BLaER1 treated with 17β-estradiol and CSF1 and Interleukin-3, amounts not matched to agents 10 nM and 100 nM (cell line): ENCODE results near the gene STRBP.
A peak's percentile ranks its signal among the peaks of the same experiment; 100 is the strongest.

Experiments
- H3K27ac ChIP-seq, 11 experiments: shearing (Covaris generic); formaldehyde crosslinking; 2 replicates each; pipeline ENCODE4 v1.8.1; 2022
- H3K27me3 ChIP-seq, 11 experiments: shearing (Covaris generic); formaldehyde crosslinking; 2 replicates each; pipeline ENCODE4 v1.8.1; 2022
- H3K36me3 ChIP-seq, 11 experiments: shearing (Covaris generic); formaldehyde crosslinking; 2 replicates each; pipeline ENCODE4 v1.8.1; 2022
- H3K4me1 ChIP-seq, 10 experiments: shearing (Covaris generic); formaldehyde crosslinking; 2 replicates each; pipeline ENCODE4 v1.8.1; 2022
- H3K4me2 ChIP-seq, 11 experiments: shearing (Covaris generic); formaldehyde crosslinking; 2 replicates each; pipeline ENCODE4 v1.8.1; 2022
- H3K4me3 ChIP-seq, 10 experiments: shearing (Covaris generic); formaldehyde crosslinking; 2 replicates each; pipeline ENCODE4 v1.8.1; 2022
- H3K9ac ChIP-seq, 11 experiments: shearing (Covaris generic); formaldehyde crosslinking; 2 replicates each; pipeline ENCODE4 v1.8.1; 2022
- H3K9me3 ChIP-seq, 11 experiments: shearing (Covaris generic); formaldehyde crosslinking; replicated peaks in 1 of 11; 2 replicates each; pipeline ENCODE4 v1.8.1; 2022
- H4K20me1 ChIP-seq, 11 experiments: shearing (Covaris generic); formaldehyde crosslinking; 2 replicates each; pipeline ENCODE4 v1.8.1; 2022
- Cebpa-rat ChIP-seq, 11 experiments: shearing (Covaris generic); IDR thresholded peaks; 2 replicates each; pipeline ENCODE4 v1.8.1; 2022

Gene STRBP

GRCh38 chr9:123096987-123097386 is 171.4 kb downstream of the STRBP start:
- Histone ChIP-seq H3K4me3 (no peak overlapping the region), H3K36me3 (peaks cover 76 to 100% (median 91%) of the 10 kb centered on the region in 11 experiments), H3K27me3 (no peaks in the 10 kb centered on the region), H3K9ac (no peak overlapping the region), H3K9me3 (no peaks in the 10 kb centered on the region), H3K4me2 (no peak overlapping the region), H3K4me1 (peaks cover 0 to 18% (median 5%) of the 10 kb centered on the region in 10 experiments; a peak in 8 of 20 replicates), H4K20me1 (peaks cover 0 to 11% (median 0%) of the 10 kb centered on the region in 11 experiments; a peak in 4 of 22 replicates), H3K27ac (no peak overlapping the region)
- TF ChIP-seq Cebpa-rat (IDR thresholded peaks at IDR 0.05) = no peak

DNA sequence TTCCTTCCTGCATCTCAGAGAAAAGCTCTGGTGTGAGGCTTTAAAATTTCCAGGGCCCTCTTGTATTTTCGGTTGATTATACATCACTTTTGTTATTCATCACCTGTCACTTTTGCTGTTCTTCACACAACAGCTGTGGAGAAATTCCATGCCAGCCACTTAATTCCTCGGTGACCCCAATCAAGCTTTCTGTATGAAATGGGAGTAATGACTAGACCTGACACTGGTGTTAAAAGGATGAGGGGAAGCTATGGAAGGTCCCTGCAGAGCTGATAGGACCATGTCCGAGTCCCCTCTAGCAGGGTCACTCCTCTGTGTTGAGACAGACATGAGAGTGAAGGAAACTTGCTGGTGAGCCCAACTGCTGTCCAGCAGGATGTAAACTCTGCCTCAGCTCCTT is 175.2 kb downstream of the STRBP start:
- Histone ChIP-seq H3K9me3 (no peaks in the 10 kb centered on the region), H3K4me2 (no peak overlapping the region), H4K20me1 (peaks cover 0 to 14% (median 0%) of the 10 kb centered on the region in 11 experiments; a peak in 4 of 22 replicates), H3K27ac (no peak overlapping the region), H3K36me3 (peaks cover 84 to 100% (median 92%) of the 10 kb centered on the region in 11 experiments), H3K4me1 (peaks cover 0 to 17% (median 5%) of the 10 kb centered on the region in 10 experiments; a peak in 8 of 20 replicates), H3K27me3 (no peaks in the 10 kb centered on the region), H3K9ac (no peak overlapping the region), H3K4me3 (no peak overlapping the region)
- no peak for TF ChIP-seq Cebpa-rat (IDR thresholded peaks at IDR 0.05)

GRCh38 chr9:123091459-123091858 is 176.9 kb downstream of the STRBP start:
- peaks cover 0 to 15% (median 5%) of the 10 kb centered on the region in 10 experiments; a peak in 8 of 20 replicates for H3K4me1 ChIP-seq
- TF ChIP-seq Cebpa-rat (IDR thresholded peaks at IDR 0.05) = no peak
- peaks cover 0 to 14% (median 0%) of the 10 kb centered on the region in 11 experiments; a peak in 4 of 22 replicates for H4K20me1 ChIP-seq
- H3K9me3 ChIP-seq = no peaks in the 10 kb centered on the region
- H3K36me3 ChIP-seq = peaks cover 70 to 98% (median 89%) of the 10 kb centered on the region in 11 experiments
- H3K27me3 ChIP-seq = no peaks in the 10 kb centered on the region
- H3K27ac ChIP-seq = no peak overlapping the region
- H3K4me3 ChIP-seq = no peak overlapping the region
- no peak overlapping the region for H3K9ac ChIP-seq
- no peak overlapping the region for H3K4me2 ChIP-seq

DNA sequence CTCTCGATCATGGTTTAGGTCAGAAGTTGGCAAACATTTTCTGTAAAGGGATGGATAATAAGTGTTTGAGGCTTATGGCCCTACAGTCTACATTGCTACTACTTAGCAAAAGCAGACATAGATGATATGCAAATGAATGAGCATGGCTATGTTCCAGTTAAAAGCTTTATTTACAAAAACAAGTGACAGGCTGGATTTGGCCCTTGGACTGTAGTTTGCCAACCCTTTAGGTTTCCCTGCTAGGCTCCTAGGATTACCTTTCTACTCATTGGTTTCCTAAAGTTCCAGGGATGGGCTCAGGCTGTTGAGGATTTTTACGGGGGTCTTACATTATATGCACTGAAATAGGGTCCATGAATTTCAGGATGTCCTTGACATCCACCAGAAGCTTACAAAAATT is 177.4 kb downstream of the STRBP start:
- H4K20me1 ChIP-seq = peaks cover 0 to 14% (median 0%) of the 10 kb centered on the region in 11 experiments; a peak in 4 of 22 replicates
- no peaks in the 10 kb centered on the region for H3K27me3 ChIP-seq
- H3K27ac ChIP-seq = no peak overlapping the region
- H3K4me3 ChIP-seq = no peak overlapping the region
- no peak overlapping the region for H3K9ac ChIP-seq
- H3K4me1 ChIP-seq = peaks cover 2 to 15% (median 7%) of the 10 kb centered on the region in 10 experiments; a peak in 14 of 20 replicates
- no peaks in the 10 kb centered on the region for H3K9me3 ChIP-seq
- TF ChIP-seq Cebpa-rat (IDR thresholded peaks at IDR 0.05) = no peak
- no peak overlapping the region for H3K4me2 ChIP-seq
- H3K36me3 ChIP-seq = peaks cover 65 to 93% (median 89%) of the 10 kb centered on the region in 11 experiments

- Histone ChIP-seq H3K27ac (no peak overlapping the region), H3K36me3 (peaks cover 64 to 90% (median 87%) of the 10 kb centered on the region in 11 experiments)
These were observed 178.0 kb downstream of the STRBP start for GRCh38 chr9:123090198-123090896.

GRCh38 chr9:123089790-123090189 is 178.6 kb downstream of the STRBP start:
- TF ChIP-seq Cebpa-rat (IDR thresholded peaks at IDR 0.05) = no peak
- Histone ChIP-seq H3K27me3 (no peaks in the 10 kb centered on the region), H3K4me1 (peaks cover 4 to 15% (median 12%) of the 10 kb centered on the region in 10 experiments; a peak in 19 of 20 replicates), H3K4me2 (no peak overlapping the region), H3K27ac (no peak overlapping the region), H3K4me3 (no peak overlapping the region), H4K20me1 (peaks cover 0 to 6% (median 0%) of the 10 kb centered on the region in 11 experiments; a peak in 3 of 22 replicates), H3K9ac (no peak overlapping the region), H3K9me3 (no peaks in the 10 kb centered on the region), H3K36me3 (peaks cover 60 to 95% (median 83%) of the 10 kb centered on the region in 11 experiments)

More at GRCh38 chr9:123090198-123090896, 178.0 kb downstream of the STRBP start:
- no peaks in the 10 kb centered on the region for H3K9me3 ChIP-seq
- no peak for TF ChIP-seq Cebpa-rat (IDR thresholded peaks at IDR 0.05)
- peaks cover 5 to 13% (median 11%) of the 10 kb centered on the region in 10 experiments; a peak in 19 of 20 replicates for H3K4me1 ChIP-seq
- H3K9ac ChIP-seq = no peak overlapping the region
- peaks cover 0 to 11% (median 0%) of the 10 kb centered on the region in 11 experiments; a peak in 4 of 22 replicates for H4K20me1 ChIP-seq
- no peak overlapping the region for H3K4me3 ChIP-seq
- no peaks in the 10 kb centered on the region for H3K27me3 ChIP-seq
- no peak overlapping the region for H3K4me2 ChIP-seq

DNA sequence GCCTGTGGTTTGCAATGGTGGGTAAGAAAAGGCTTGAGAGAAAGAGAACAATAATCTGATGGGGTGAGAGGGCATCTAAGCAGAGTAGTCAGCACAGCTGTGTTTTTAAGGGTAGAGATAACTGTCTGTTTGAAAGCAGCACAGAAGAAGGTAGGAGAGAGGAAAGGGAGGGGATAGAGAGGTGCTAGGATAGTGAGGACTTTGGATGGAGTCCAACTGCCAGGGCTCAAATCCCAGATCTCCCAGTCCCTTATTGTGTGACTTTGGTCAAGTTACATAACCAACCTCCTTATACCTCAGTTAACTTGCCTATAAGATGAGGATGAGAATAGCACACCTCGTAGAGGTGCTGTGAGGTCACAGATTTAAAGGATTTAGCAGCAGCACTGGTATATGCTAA is 179.3 kb downstream of the STRBP start:
- Histone ChIP-seq H3K36me3 (peaks cover 53 to 98% (median 84%) of the 10 kb centered on the region in 11 experiments), H3K4me1 (peaks cover 0 to 23% (median 20%) of the 10 kb centered on the region in 10 experiments; a peak in 14 of 20 replicates), H4K20me1 (0 out of 22 replicates have a peak, but pooled peaks cover 0 to 3% (median 0%) of the 10 kb centered on the region in 11 experiments), H3K9ac (no peak overlapping the region), H3K27ac (no peak overlapping the region), H3K4me3 (no peak overlapping the region), H3K27me3 (no peaks in the 10 kb centered on the region), H3K4me2 (no peak overlapping the region), H3K9me3 (no peaks in the 10 kb centered on the region)
- no peak for TF ChIP-seq Cebpa-rat (IDR thresholded peaks at IDR 0.05)

GRCh38 chr9:123087359-123087888 is 181.0 kb downstream of the STRBP start:
- Histone ChIP-seq H3K36me3 (peaks cover 47 to 98% (median 82%) of the 10 kb centered on the region in 11 experiments), H3K4me3 (no peak overlapping the region), H3K27me3 (no peaks in the 10 kb centered on the region), H4K20me1 (0 out of 22 replicates have a peak, but pooled peaks cover 0 to 3% (median 0%) of the 10 kb centered on the region in 11 experiments), H3K27ac (no peak overlapping the region), H3K9me3 (no peaks in the 10 kb centered on the region), H3K4me1 (peaks cover 0 to 25% (median 23%) of the 10 kb centered on the region in 10 experiments; a peak in 14 of 20 replicates), H3K4me2 (no peak overlapping the region), H3K9ac (no peak overlapping the region)
- TF ChIP-seq Cebpa-rat (IDR thresholded peaks at IDR 0.05) = no peak

GRCh38 chr9:123085916-123086315 is 182.5 kb downstream of the STRBP start:
- no peak for TF ChIP-seq Cebpa-rat (IDR thresholded peaks at IDR 0.05)
- Histone ChIP-seq H3K27ac (no peak overlapping the region), H3K9me3 (no peaks in the 10 kb centered on the region), H3K9ac (no peak overlapping the region), H4K20me1 (no peaks in the 10 kb centered on the region), H3K4me2 (peak overlapping the region in 6 of 11 experiments; percentile 35 to 64 (median 52); a peak in 9 of 22 replicates), H3K4me1 (peaks cover 0 to 25% (median 23%) of the 10 kb centered on the region in 10 experiments; a peak in 14 of 20 replicates), H3K27me3 (no peaks in the 10 kb centered on the region), H3K4me3 (no peak overlapping the region), H3K36me3 (peaks cover 40 to 96% (median 76%) of the 10 kb centered on the region in 11 experiments)
